Activated CD8-positive, alpha-beta T cell treated with anti-CD3 and anti-CD28 coated beads for 36 hours (primary cell): ENCODE measurements around the gene KIF26A. TPM values are rescaled to one million over a fixed set of nuclear protein-coding genes. Genes with fewer than 3 reads are reported as not detected.

Experiments used
- ATAC-seq: fragments of 200-7000 bp; cut with Tn5 transposase; one replicate; pipeline ENCODE4 v1.10.0; 2021; ENCODE audit warnings: mild to moderate bottlenecking, moderate library complexity
- CTCF ChIA-PET: fragments of 350-600 bp; sonication (Branson Sonifier 250); formaldehyde crosslinking; loops from one replicate; lab custom pipeline; 2021; ENCODE audit warnings: antibody characterized with exemption; lab: Charles Lee
- POLR2A ChIA-PET: fragments of 350-600 bp; sonication (Branson Sonifier 250); formaldehyde crosslinking; loops from one replicate; lab custom pipeline; 2021; ENCODE audit warnings: antibody characterized with exemption; lab: Charles Lee
- DNase-seq: peaks from one replicate; pipeline ENCODE4 v3.0.0-alpha.2; 2020
- H3K27ac Mint-ChIP-seq: one replicate; pipeline ENCODE4 v1.8.0; 2021; ENCODE audit warnings: mild to moderate bottlenecking, mixed read lengths
- H3K27me3 Mint-ChIP-seq: one replicate; pipeline ENCODE4 v1.8.0; 2021; ENCODE audit warnings: mixed read lengths
- H3K36me3 Mint-ChIP-seq: one replicate; pipeline ENCODE4 v1.8.0; 2021; ENCODE audit warnings: low read depth, mixed read lengths
- H3K4me1 Mint-ChIP-seq: one replicate; pipeline ENCODE4 v1.8.0; 2021; ENCODE audit warnings: low read depth, mixed read lengths
- H3K4me3 Mint-ChIP-seq: one replicate; pipeline ENCODE4 v1.8.0; 2021; ENCODE audit warnings: mild to moderate bottlenecking, moderate library complexity, mixed read lengths
- H3K9me3 Mint-ChIP-seq: one replicate; pipeline ENCODE4 v1.8.0; 2021; ENCODE audit warnings: mixed read lengths
- CTCF ChIP-seq: fragments of 200-600 bp; IDR thresholded peaks from one replicate; pipeline ENCODE4 v1.8.0; 2022; ENCODE audit warnings: antibody characterized with exemption, mild to moderate bottlenecking
- intact Hi-C: fragments of 100-400 bp; cut with micrococcal nuclease; formaldehyde crosslinking; loops from one replicate; pipeline ENCODE4 v1.10.0; 2022
- total RNA-seq, 2 experiments: library from RNA; stranded (reverse); gene quantifications; one replicate each; pipeline ENCODE4 v1.2.3, GENCODE V29; 2021

The KIF26A gene
- total RNA-seq, 2 experiments from 2014 or later = 0.59 to 0.65 TPM

- ChIA-PET POLR2A (no interaction called here), CTCF (no interaction called here)
- peak; percentile 37 for ATAC-seq
These were observed 12.0 kb downstream of the KIF26A start for GRCh38 chr14:104150136-104151025.

GRCh38 chr14:104151026-104151381 is 12.6 kb downstream of the KIF26A start:
- intact Hi-C loops = no loop called here
- H3K9me3 Mint-ChIP-seq = no peaks in the 10 kb centered on the region
- DNase-seq (no peak), ATAC-seq (no peak)
- H3K27ac Mint-ChIP-seq = no peak overlapping the region
- H3K36me3 Mint-ChIP-seq = no peaks in the 10 kb centered on the region
- CTCF ChIA-PET = no interaction called here
- no peaks in the 10 kb centered on the region for H3K27me3 Mint-ChIP-seq
- H3K4me3 Mint-ChIP-seq = no peak overlapping the region
- no peaks in the 10 kb centered on the region for H3K4me1 Mint-ChIP-seq
- no peak for TF ChIP-seq CTCF
- POLR2A ChIA-PET = no interaction called here

More at GRCh38 chr14:104150136-104151025, 12.0 kb downstream of the KIF26A start:
- Mint-ChIP-seq H3K27ac (no peak overlapping the region), H3K27me3 (no peaks in the 10 kb centered on the region), H3K4me1 (no peaks in the 10 kb centered on the region), H3K36me3 (no peaks in the 10 kb centered on the region), H3K4me3 (no peak overlapping the region), H3K9me3 (no peaks in the 10 kb centered on the region)
- no peak for DNase-seq
- intact Hi-C loops = no loop called here
- peak; percentile 27 for TF ChIP-seq CTCF

- ChIA-PET CTCF (no interaction called here), POLR2A (no interaction called here)
- ATAC-seq (no peak), DNase-seq (no peak)
- H3K27ac Mint-ChIP-seq = no peak overlapping the region
- no peaks in the 10 kb centered on the region for H3K9me3 Mint-ChIP-seq
- no peaks in the 10 kb centered on the region for H3K36me3 Mint-ChIP-seq
- H3K4me3 Mint-ChIP-seq = no peak overlapping the region
- intact Hi-C loops = no loop called here
- no peak for TF ChIP-seq CTCF
- H3K4me1 Mint-ChIP-seq = no peaks in the 10 kb centered on the region
- no peaks in the 10 kb centered on the region for H3K27me3 Mint-ChIP-seq
These were observed 13.3 kb downstream of the KIF26A start for GRCh38 chr14:104151566-104152245.

DNA sequence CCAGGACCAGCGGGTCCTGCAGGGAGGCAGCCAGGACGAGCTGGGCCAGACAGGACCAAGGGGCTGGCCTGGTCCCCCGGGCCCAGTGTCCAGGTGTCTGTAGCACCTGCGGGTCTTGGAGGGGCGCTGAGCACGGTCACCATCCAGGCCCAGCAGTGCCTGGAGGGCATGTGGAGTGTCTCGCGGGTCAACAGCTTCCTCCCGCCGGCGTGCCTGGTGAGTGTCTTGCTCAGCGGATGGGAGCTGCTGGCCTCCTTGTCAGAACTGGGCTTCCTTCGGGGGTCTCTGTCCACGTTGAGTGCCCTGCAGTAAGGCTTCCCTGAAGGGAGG is 13.8 kb downstream of the KIF26A start:
- TF ChIP-seq CTCF = no peak
- Mint-ChIP-seq H3K27ac (no peak overlapping the region), H3K36me3 (no peaks in the 10 kb centered on the region), H3K27me3 (no peaks in the 10 kb centered on the region), H3K9me3 (no peaks in the 10 kb centered on the region), H3K4me1 (no peaks in the 10 kb centered on the region), H3K4me3 (no peak overlapping the region)
- POLR2A ChIA-PET = no interaction called here
- intact Hi-C loops = no loop called here
- no peak for ATAC-seq
- CTCF ChIA-PET = no interaction called here
- DNase-seq = no peak
